HuH-7 (cell line): Measurements from ENCODE around the gene PATE1.
"Not testable (repeated sequence)": the region's sequence is repeated elsewhere in the genome, so short reads cannot be mapped to it uniquely, and the experiment has no call there.

Experiments used
- DNase-seq: peaks from one replicate; pipeline ENCODE4 v3.0.0; 2011; ENCODE audit warnings: low spot score

The PATE1 gene

GRCh38 chr11:125745979-125746378 is at the start of gene PATE1:
Gene PATE1 (plus strand): TSS chr11:125746279. CDS start chr11:125746305, 26 bp downstream.
- no peak for DNase-seq

GRCh38 chr11:125701018-125701610 is 45.0 kb upstream of the PATE1 start:
- no peak for DNase-seq

- DNase-seq = no peak
These were observed 44.0 kb upstream of the PATE1 start for GRCh38 chr11:125701858-125702621.

- DNase-seq = not testable (repeated sequence)
These were observed 41.4 kb upstream of the PATE1 start for GRCh38 chr11:125704686-125705085.

GRCh38 chr11:125720781-125721180 is 25.3 kb upstream of the PATE1 start:
- no peak for DNase-seq

GRCh38 chr11:125724125-125724524 is 22.0 kb upstream of the PATE1 start:
- no peak for DNase-seq

GRCh38 chr11:125728969-125729368 is 17.1 kb upstream of the PATE1 start:
- DNase-seq = no peak

GRCh38 chr11:125740617-125741016 is 5.5 kb upstream of the PATE1 start:
- DNase-seq = no peak

GRCh38 chr11:125743681-125744080 is 2.4 kb upstream of the PATE1 start:
- no peak for DNase-seq

- no peak for DNase-seq
These were observed 4.5 kb downstream of the PATE1 start for GRCh38 chr11:125750629-125751028.

GRCh38 chr11:125756050-125756449 is 10.0 kb downstream of the PATE1 start:
- DNase-seq = no peak

- DNase-seq = no peak
These were observed 16.4 kb downstream of the PATE1 start for GRCh38 chr11:125762445-125762844.

- no peak for DNase-seq
These were observed 17.4 kb downstream of the PATE1 start for GRCh38 chr11:125763483-125763882.

GRCh38 chr11:125766251-125766650 is 20.2 kb downstream of the PATE1 start:
- no peak for DNase-seq

- no peak for DNase-seq
These were observed 22.4 kb downstream of the PATE1 start for GRCh38 chr11:125768336-125769046.

GRCh38 chr11:125770583-125770982 is 24.5 kb downstream of the PATE1 start:
- DNase-seq = no peak

- no peak for DNase-seq
These were observed 26.9 kb downstream of the PATE1 start for GRCh38 chr11:125772834-125773505.

GRCh38 chr11:125773516-125773915 is 27.4 kb downstream of the PATE1 start:
- no peak for DNase-seq

GRCh38 chr11:125777309-125777708 is 31.2 kb downstream of the PATE1 start:
- no peak for DNase-seq

- DNase-seq = no peak
These were observed 32.6 kb downstream of the PATE1 start, which contains the start of gene PATE2 for GRCh38 chr11:125778728-125779127. Gene PATE2 (minus strand): TSS chr11:125778828. CDS start chr11:125778773, 55 bp downstream.

- DNase-seq = no peak
These were observed 38.6 kb downstream of the PATE1 start for GRCh38 chr11:125784678-125785077.

GRCh38 chr11:125787827-125788226 is 41.7 kb downstream of the PATE1 start, which contains the start of gene PATE3:
Gene PATE3 (plus strand): TSS chr11:125788127. CDS start chr11:125788152, 25 bp downstream.
- DNase-seq = no peak
